PC-3 (cell line): ENCODE results near the gene SHTN1. TPM values are rescaled to one million over a fixed set of nuclear protein-coding genes. Genes with fewer than 3 reads are reported as not detected.

Experiments used
- ATAC-seq: fragments of 200-7000 bp; cut with Tn5 transposase; 2 replicates; pipeline ENCODE4 v1.9.1; 2020; ENCODE audit warnings: mild to moderate bottlenecking, moderate library complexity
- BruUV-seq: library from RNA; stranded (reverse); fragments of 400-500 nt; replicated peaks from 2 replicates; lab custom pipeline; 2021; lab: Mats Ljungman, UMichigan
- CTCF ChIA-PET: fragments of 300-600 bp; sonication (Branson Sonifier 250); formaldehyde crosslinking; loops from one replicate; lab custom pipeline; 2022; ENCODE audit warnings: antibody characterized with exemption; lab: Charles Lee
- POLR2A ChIA-PET: fragments of 300-600 bp; sonication (Branson Sonifier 250); formaldehyde crosslinking; loops from one replicate; lab custom pipeline; 2022; ENCODE audit warnings: antibody characterized with exemption; ENCODE audit not compliant: unreplicated experiment; lab: Charles Lee
- DNase-seq: peaks from one replicate; pipeline ENCODE4 v3.0.0-alpha.2; 2015
- H2AFZ ChIP-seq: fragments of 300-600 bp; sonication (generic); 2 replicates; pipeline ENCODE4 v1.6.0; 2016; ENCODE audit warnings: antibody characterized with exemption, low read length
- H3F3A ChIP-seq: fragments of 300-600 bp; sonication (generic); one replicate; pipeline ENCODE4 v1.6.0; 2017; ENCODE audit warnings: antibody characterized with exemption, low read length, control low read depth, mild to moderate bottlenecking; ENCODE audit not compliant: unreplicated experiment
- H3K27ac ChIP-seq: fragments of 300-600 bp; sonication (generic); 2 replicates; pipeline ENCODE4 v1.5.1; 2016; ENCODE audit warnings: mild to moderate bottlenecking, low read length
- H3K27me3 ChIP-seq: fragments of 300-600 bp; sonication (generic); 2 replicates; pipeline ENCODE4 v1.6.1; 2016; ENCODE audit warnings: low read length, mixed read lengths
- H3K36me3 ChIP-seq: fragments of 300-600 bp; sonication (generic); 2 replicates; pipeline ENCODE4 v1.6.1; 2016; ENCODE audit warnings: low read depth, mixed run types, low read length, mixed read lengths
- H3K4me1 ChIP-seq: fragments of 300-600 bp; sonication (generic); 2 replicates; pipeline ENCODE4 v1.5.1; 2016; ENCODE audit warnings: low read length; ENCODE audit not compliant: insufficient read depth
- H3K4me2 ChIP-seq: fragments of 300-600 bp; sonication (generic); 2 replicates; pipeline ENCODE4 v1.6.0; 2016; ENCODE audit warnings: low read length
- H3K4me3 ChIP-seq: fragments of 300-600 bp; sonication (generic); 2 replicates; pipeline ENCODE4 v1.5.1; 2016; ENCODE audit warnings: mild to moderate bottlenecking, low read length, mixed read lengths
- H3K79me2 ChIP-seq: fragments of 300-600 bp; sonication (generic); 2 replicates; pipeline ENCODE4 v1.6.1; 2017; ENCODE audit warnings: low read length, mixed read lengths
- H3K9ac ChIP-seq: fragments of 300-600 bp; sonication (generic); 2 replicates; pipeline ENCODE4 v1.6.0; 2016; ENCODE audit warnings: mild to moderate bottlenecking, low read length
- H3K9me2 ChIP-seq: fragments of 300-600 bp; sonication (generic); replicated peaks from 2 replicates; pipeline ENCODE4 v1.6.1; 2016; ENCODE audit warnings: mixed run types, low read length, mixed read lengths
- H3K9me3 ChIP-seq: fragments of 300-600 bp; sonication (generic); 2 replicates; pipeline ENCODE4 v1.6.1; 2016; ENCODE audit warnings: low read length, mixed read lengths
- H4K20me1 ChIP-seq: fragments of 300-600 bp; sonication (generic); 2 replicates; pipeline ENCODE4 v1.6.1; 2016; ENCODE audit warnings: low read length, mixed read lengths
- CTCF ChIP-seq: fragments of 300-600 bp; sonication (generic); conservative IDR thresholded peaks from 2 replicates; pipeline ENCODE4 v1.5.1; 2017; ENCODE audit warnings: antibody characterized with exemption, low read depth, mild to moderate bottlenecking, low read length
- EZH2 ChIP-seq: fragments of 300-600 bp; sonication (generic); IDR thresholded peaks from one replicate; pipeline ENCODE4 v1.6.1; 2017; ENCODE audit warnings: antibody characterized with exemption, mild to moderate bottlenecking, low read length; ENCODE audit not compliant: unreplicated experiment
- EZH2phosphoT487 ChIP-seq: fragments of 300-600 bp; sonication (generic); IDR thresholded peaks from 2 replicates; pipeline ENCODE4 v1.6.1; 2018; ENCODE audit warnings: mild to moderate bottlenecking, antibody characterized with exemption, low read length, borderline replicate concordance
- intact Hi-C: fragments of 100-400 bp; cut with micrococcal nuclease; formaldehyde crosslinking; loops from 2 replicates; pipeline ENCODE4 v1.9.0; 2023
- total RNA-seq: library from RNA; depleted of rRNA; stranded (reverse); fragments of >200 nt; gene quantifications from 2 replicates; pipeline ENCODE4 v1.2.3, GENCODE V29; 2014

SHTN1 gene
- total RNA-seq, 1 experiment from 2014 or later = 13.0 TPM

- intact Hi-C loops = no loop called here
- ChIA-PET POLR2A (no interaction called here), CTCF (no interaction called here)
- Histone ChIP-seq H3F3A (no peaks in the 10 kb centered on the region), H3K27me3 (no peaks in the 10 kb centered on the region), H3K36me3 (no peaks in the 10 kb centered on the region), H2AFZ (no peak overlapping the region), H3K4me1 (no peaks in the 10 kb centered on the region), H3K4me2 (no peak overlapping the region), H3K79me2 (no peaks in the 10 kb centered on the region), H3K9ac (no peak overlapping the region), H3K9me2 (no peaks in the 10 kb centered on the region), H3K4me3 (no peak overlapping the region), H3K9me3 (no peaks in the 10 kb centered on the region), H4K20me1 (no peaks in the 10 kb centered on the region), H3K27ac (no peak overlapping the region)
- TF ChIP-seq EZH2 = no peak
- TF ChIP-seq EZH2phosphoT487 = no peak
- no peak for TF ChIP-seq CTCF
- BruUV-seq = no TSS peak
- ATAC-seq (no peak), DNase-seq (no peak)
Measured at GRCh38 chr10:117016266-117016665, 11.3 kb upstream of the SHTN1 start.

GRCh38 chr10:117014835-117015234 lies 9.8 kb upstream of the SHTN1 start:
- Histone ChIP-seq H4K20me1 (no peaks in the 10 kb centered on the region), H3K4me3 (no peak overlapping the region), H3K9me3 (no peaks in the 10 kb centered on the region), H3K9me2 (no peaks in the 10 kb centered on the region), H3K27ac (no peak overlapping the region), H3K79me2 (no peaks in the 10 kb centered on the region), H3F3A (no peaks in the 10 kb centered on the region), H3K9ac (no peak overlapping the region), H2AFZ (no peak overlapping the region), H3K4me2 (no peak overlapping the region), H3K4me1 (no peaks in the 10 kb centered on the region), H3K36me3 (no peaks in the 10 kb centered on the region), H3K27me3 (no peaks in the 10 kb centered on the region)
- CTCF ChIA-PET = no interaction called here
- TF ChIP-seq EZH2 (no peak), CTCF (no peak), EZH2phosphoT487 (no peak)
- ATAC-seq (no peak), DNase-seq (no peak)
- intact Hi-C loops = no loop called here
- BruUV-seq = no TSS peak
- POLR2A ChIA-PET = no interaction called here

- Histone ChIP-seq H3K79me2 (peaks cover 26% of the 10 kb centered on the region), H3K4me1 (peaks cover 28% of the 10 kb centered on the region), H3K9me2 (no peaks in the 10 kb centered on the region), H3K27ac (peak overlapping the region; percentile 33; the same call in 1 of the 2 replicates), H3F3A (no peaks in the 10 kb centered on the region), H3K27me3 (no peaks in the 10 kb centered on the region), H3K4me2 (peak overlapping the region; percentile 67), H3K9ac (no peak overlapping the region), H3K36me3 (no peaks in the 10 kb centered on the region), H3K4me3 (no peak overlapping the region), H3K9me3 (no peaks in the 10 kb centered on the region), H2AFZ (no peak overlapping the region), H4K20me1 (peaks cover 15% of the 10 kb centered on the region)
- no TSS peak for BruUV-seq
- ChIA-PET CTCF (no interaction called here), POLR2A (no interaction called here)
- ATAC-seq = no peak
- intact Hi-C loops = loop anchor here (2.0 to 10.0 kb wide), 3 partner anchors 118 to 210 kb away; no protein-coding TSS in a partner anchor
- peak; percentile 87 for DNase-seq
- TF ChIP-seq EZH2phosphoT487 = no peak
- no peak for TF ChIP-seq CTCF
- no peak for TF ChIP-seq EZH2
Measured at GRCh38 chr10:117007080-117007479, 2.1 kb upstream of the SHTN1 start.
